IPS-18a (cell line): ENCODE results near the gene OBSCN.
"Not testable (repeated sequence)": the region's sequence is repeated elsewhere in the genome, so short reads cannot be mapped to it uniquely, and the experiment has no call there.

Experiments
- H3K27ac ChIP-seq: one replicate; pipeline ENCODE4 v1.5.1; 2013; ENCODE audit warnings: low read length
- H3K27me3 ChIP-seq: one replicate; pipeline ENCODE4 v1.6.1; 2013; ENCODE audit warnings: mild to moderate bottlenecking, low read length; ENCODE audit not compliant: control insufficient read depth, insufficient read depth
- H3K36me3 ChIP-seq: one replicate; pipeline ENCODE4 v1.6.1; 2013; ENCODE audit warnings: low read depth, low read length; ENCODE audit not compliant: control insufficient read depth
- H3K4me1 ChIP-seq: one replicate; pipeline ENCODE4 v1.6.1; 2013; ENCODE audit warnings: low read depth, low read length; ENCODE audit not compliant: control insufficient read depth
- H3K4me3 ChIP-seq: one replicate; pipeline ENCODE4 v1.5.1; 2013; ENCODE audit warnings: low read length
- H3K9ac ChIP-seq: one replicate; pipeline ENCODE4 v1.6.1; 2013; ENCODE audit warnings: mild to moderate bottlenecking, low read length, moderate library complexity
- H3K9me3 ChIP-seq: one replicate; pipeline ENCODE4 v1.6.1; 2013; ENCODE audit warnings: low read depth, low read length; ENCODE audit not compliant: control insufficient read depth

Gene OBSCN

GRCh38 chr1:228264090-228264829 is 56.4 kb downstream of the OBSCN start:
- Histone ChIP-seq H3K27ac (no peak overlapping the region), H3K9ac (no peak overlapping the region), H3K9me3 (no peaks in the 10 kb centered on the region), H3K27me3 (no peaks in the 10 kb centered on the region), H3K4me1 (no peaks in the 10 kb centered on the region), H3K4me3 (no peak overlapping the region), H3K36me3 (no peaks in the 10 kb centered on the region)

GRCh38 chr1:228265167-228265566 is 57.3 kb downstream of the OBSCN start:
- no peak overlapping the region for H3K27ac ChIP-seq

GRCh38 chr1:228267962-228268880 is 60.4 kb downstream of the OBSCN start:
- Histone ChIP-seq H3K4me1 (no peaks in the 10 kb centered on the region), H3K4me3 (no peak overlapping the region), H3K9me3 (no peaks in the 10 kb centered on the region), H3K27me3 (no peaks in the 10 kb centered on the region), H3K36me3 (no peaks in the 10 kb centered on the region), H3K27ac (no peak overlapping the region), H3K9ac (no peak overlapping the region)

More at GRCh38 chr1:228265167-228265566, 57.3 kb downstream of the OBSCN start:
- no peak overlapping the region for H3K4me3 ChIP-seq
- no peak overlapping the region for H3K9ac ChIP-seq
- no peaks in the 10 kb centered on the region for H3K27me3 ChIP-seq
- H3K36me3 ChIP-seq: no peaks in the 10 kb centered on the region
- H3K9me3 ChIP-seq: no peaks in the 10 kb centered on the region
- no peaks in the 10 kb centered on the region for H3K4me1 ChIP-seq

GRCh38 chr1:228268881-228269265 is 61.0 kb downstream of the OBSCN start:
- no peaks in the 10 kb centered on the region for H3K4me1 ChIP-seq
- H3K9ac ChIP-seq: no peak overlapping the region
- no peaks in the 10 kb centered on the region for H3K27me3 ChIP-seq
- H3K27ac ChIP-seq: no peak overlapping the region
- no peak overlapping the region for H3K4me3 ChIP-seq
- H3K36me3 ChIP-seq: no peaks in the 10 kb centered on the region
- no peaks in the 10 kb centered on the region for H3K9me3 ChIP-seq

- H3K36me3 ChIP-seq, H3K9me3 ChIP-seq, H3K27me3 ChIP-seq, H3K4me3 ChIP-seq, H3K9ac ChIP-seq, H3K27ac ChIP-seq, H3K4me1 ChIP-seq: not testable (repeated sequence)
Observed at GRCh38 chr1:228269431-228269830, 61.6 kb downstream of the OBSCN start.

GRCh38 chr1:228270032-228270431 is 62.2 kb downstream of the OBSCN start:
- Histone ChIP-seq H3K27me3 (peaks cover 5% of the 10 kb centered on the region), H3K36me3 (no peaks in the 10 kb centered on the region), H3K9me3 (no peaks in the 10 kb centered on the region), H3K4me1 (no peaks in the 10 kb centered on the region), H3K27ac (no peak overlapping the region), H3K9ac (no peak overlapping the region), H3K4me3 (no peak overlapping the region)

GRCh38 chr1:228271701-228272251 is 63.9 kb downstream of the OBSCN start:
- no peaks in the 10 kb centered on the region for H3K36me3 ChIP-seq
- H3K4me1 ChIP-seq: no peaks in the 10 kb centered on the region
- no peak overlapping the region for H3K4me3 ChIP-seq
- H3K9ac ChIP-seq: no peak overlapping the region
- H3K9me3 ChIP-seq: no peaks in the 10 kb centered on the region
- no peak overlapping the region for H3K27ac ChIP-seq
- H3K27me3 ChIP-seq: peaks cover 10% of the 10 kb centered on the region

- Histone ChIP-seq H3K4me3 (no peak overlapping the region), H3K36me3 (no peaks in the 10 kb centered on the region), H3K27ac (no peak overlapping the region), H3K9ac (no peak overlapping the region), H3K27me3 (peaks cover 10% of the 10 kb centered on the region), H3K9me3 (no peaks in the 10 kb centered on the region), H3K4me1 (no peaks in the 10 kb centered on the region)
Observed at GRCh38 chr1:228272331-228272791, 64.5 kb downstream of the OBSCN start.

- Histone ChIP-seq H3K4me3 (no peak overlapping the region), H3K9ac (no peak overlapping the region), H3K36me3 (no peaks in the 10 kb centered on the region), H3K27me3 (peaks cover 10% of the 10 kb centered on the region), H3K4me1 (no peaks in the 10 kb centered on the region), H3K9me3 (no peaks in the 10 kb centered on the region), H3K27ac (no peak overlapping the region)
Observed at GRCh38 chr1:228272831-228273571, 65.2 kb downstream of the OBSCN start.

- H3K27me3 ChIP-seq: peaks cover 10% of the 10 kb centered on the region
- H3K36me3 ChIP-seq: no peaks in the 10 kb centered on the region
- H3K27ac ChIP-seq: no peak overlapping the region
- no peak overlapping the region for H3K9ac ChIP-seq
- H3K4me1 ChIP-seq: no peaks in the 10 kb centered on the region
- no peaks in the 10 kb centered on the region for H3K9me3 ChIP-seq
- H3K4me3 ChIP-seq: no peak overlapping the region
Observed at GRCh38 chr1:228273720-228274451, 66.0 kb downstream of the OBSCN start.
